Stimulated activated CD8-positive, alpha-beta memory T cell treated with anti-CD3 and anti-CD28 coated beads, Interleukin-12 subunit alpha, Interleukin-12 subunit beta, amount 100 ng/mL, for 24 hours (primary cell): ENCODE data around the gene NR3C2.
"Not testable (repeated sequence)": the region's sequence is repeated elsewhere in the genome, so short reads cannot be mapped to it uniquely, and the experiment has no call there.

ENCODE experiments used
- DNase-seq: peaks from one replicate; pipeline ENCODE4 v3.0.0-alpha.2; 2020; ENCODE audit errors: extremely low read depth

NR3C2 gene

DNA sequence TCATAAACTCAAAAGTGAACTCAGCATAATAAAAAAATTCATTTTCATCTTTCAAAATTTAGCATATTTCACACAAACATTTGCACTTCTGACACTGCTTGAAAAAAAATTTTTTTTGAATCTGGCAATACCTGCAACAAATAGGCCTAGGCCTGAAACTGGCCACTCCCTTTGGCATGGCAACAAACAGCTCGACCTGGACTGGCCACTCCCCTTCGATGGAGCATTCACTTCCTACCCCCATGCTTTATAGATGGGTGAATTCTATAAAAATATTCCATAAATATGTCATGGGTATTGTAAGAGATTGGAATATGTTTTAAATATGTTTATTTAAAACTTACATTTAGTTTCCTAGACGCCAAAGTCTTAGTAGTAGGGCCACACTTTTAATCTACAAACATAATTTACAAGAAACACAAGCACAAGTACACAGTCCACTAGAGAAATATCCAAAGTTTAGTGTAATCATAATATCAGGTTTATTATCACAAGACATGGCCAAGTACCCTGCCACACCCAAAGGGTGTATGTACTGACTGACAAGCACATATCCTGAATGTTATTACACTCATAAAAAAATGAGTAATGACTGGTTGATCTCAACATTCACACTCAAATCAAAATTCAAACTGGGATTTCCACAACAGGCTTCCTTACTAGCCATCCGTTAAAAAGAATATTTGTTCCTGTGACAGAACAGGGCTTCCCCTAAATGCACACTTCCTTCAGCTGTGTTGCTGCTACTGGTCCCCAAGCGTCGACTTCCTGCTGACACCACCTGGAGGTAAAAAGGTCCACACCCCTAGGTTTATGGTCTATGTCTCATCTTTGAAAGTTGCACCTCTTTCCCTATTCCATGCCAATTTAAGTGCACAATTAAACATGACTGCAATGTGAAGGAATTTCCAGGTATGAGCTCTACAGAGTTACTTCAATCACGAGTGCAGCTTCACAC, 271.5 kb downstream of the NR3C2 start:
- no peak for DNase-seq

DNA sequence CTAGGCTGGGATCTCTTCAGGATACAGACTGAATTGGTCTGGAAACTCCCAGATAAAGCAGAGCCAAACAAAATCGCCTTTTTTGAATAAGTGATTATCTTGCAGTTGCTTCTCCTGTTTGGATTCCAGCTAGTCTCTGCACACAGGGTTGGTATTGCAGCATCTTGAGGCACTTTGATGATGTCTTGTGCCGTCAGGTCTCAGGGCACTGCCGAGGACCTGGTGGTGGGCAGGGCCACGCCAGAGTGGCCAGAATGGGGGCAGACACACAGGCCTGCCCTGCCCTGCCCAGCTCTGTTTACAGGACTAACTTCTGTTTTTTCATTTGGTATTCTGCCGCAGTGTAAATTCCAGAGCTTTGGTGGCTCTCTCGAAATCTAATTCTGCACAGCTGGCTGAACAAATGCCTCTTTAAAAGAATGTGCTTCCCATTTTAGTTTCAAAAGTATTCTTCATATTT, 276.1 kb downstream of the NR3C2 start:
- no peak for DNase-seq

DNA sequence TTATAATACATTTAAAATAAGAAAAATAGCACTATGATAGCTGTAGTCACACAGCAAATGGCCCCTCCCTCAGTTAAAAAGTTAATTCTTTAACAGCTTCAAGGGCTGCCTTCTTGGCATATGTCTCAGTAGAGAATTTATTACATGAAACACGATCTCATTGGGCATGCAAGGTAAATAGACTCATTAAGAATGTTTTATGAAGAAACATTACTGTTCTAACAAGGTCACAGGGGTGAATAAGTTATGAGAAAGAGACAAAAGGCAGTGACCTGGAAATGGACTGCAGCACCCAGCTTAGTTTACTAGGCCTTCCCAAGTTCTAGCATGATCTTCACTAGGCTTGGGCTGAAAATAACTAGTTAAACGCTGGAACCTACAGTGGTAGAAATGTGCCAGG, 277.7 kb downstream of the NR3C2 start:
- DNase-seq = no peak

DNA sequence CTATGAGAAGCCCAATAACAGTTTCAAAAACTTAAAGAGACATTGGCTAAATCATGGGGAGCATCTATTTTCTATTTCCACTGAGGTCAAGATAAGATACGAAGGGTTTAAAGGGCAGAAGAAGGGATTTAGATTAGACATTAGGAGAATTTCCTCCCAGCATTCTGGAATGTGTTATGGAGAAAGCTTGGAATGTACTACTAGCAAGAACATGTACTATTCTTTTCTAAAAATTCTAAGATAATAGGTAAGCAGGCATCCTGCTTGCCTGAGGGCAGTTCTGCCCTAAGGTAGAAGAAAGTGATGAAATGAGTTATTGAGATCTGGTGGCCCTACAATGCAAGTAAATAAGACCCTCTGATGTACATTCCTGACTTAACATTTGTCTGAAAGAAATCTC, 279.2 kb downstream of the NR3C2 start:
- DNase-seq = no peak

DNA sequence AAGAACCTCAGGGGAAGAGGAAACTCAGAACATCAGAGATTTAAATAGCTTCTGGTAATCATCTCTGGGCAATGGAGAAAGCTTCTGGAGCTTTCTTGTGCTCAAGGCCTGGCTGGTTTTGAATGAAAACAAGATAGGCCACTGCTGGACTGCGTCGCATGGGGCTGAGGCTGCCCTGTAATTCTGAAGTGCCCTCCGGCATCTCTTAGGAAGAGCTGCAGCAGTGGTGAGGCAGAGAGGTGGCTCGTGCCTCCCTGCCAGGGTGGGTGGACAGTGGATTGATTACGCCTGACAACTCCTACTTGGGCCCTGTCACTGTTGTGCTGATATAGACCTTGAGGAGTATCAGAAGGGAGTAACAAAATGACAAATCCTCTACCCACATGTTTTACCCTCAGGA, 279.7 kb downstream of the NR3C2 start:
- DNase-seq = no peak

DNA sequence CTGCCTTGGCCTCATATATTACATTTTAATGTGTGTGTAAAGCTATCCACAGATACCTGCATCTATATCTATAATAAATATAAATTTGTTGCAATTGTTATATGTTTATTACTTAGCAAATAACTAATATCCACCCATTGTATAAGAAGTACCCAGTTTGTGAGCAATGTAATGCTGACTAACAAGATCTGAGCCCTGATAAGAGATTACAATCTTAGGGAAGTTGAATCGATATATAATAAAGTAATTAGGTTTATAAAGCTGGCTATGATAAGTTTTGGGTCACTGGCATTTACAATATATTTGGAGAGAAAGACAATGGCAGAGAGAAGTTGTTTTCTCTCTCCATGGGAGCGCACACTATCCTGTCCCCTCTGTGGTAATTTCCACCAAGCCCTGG, 280.6 kb downstream of the NR3C2 start:
- no peak for DNase-seq

DNA sequence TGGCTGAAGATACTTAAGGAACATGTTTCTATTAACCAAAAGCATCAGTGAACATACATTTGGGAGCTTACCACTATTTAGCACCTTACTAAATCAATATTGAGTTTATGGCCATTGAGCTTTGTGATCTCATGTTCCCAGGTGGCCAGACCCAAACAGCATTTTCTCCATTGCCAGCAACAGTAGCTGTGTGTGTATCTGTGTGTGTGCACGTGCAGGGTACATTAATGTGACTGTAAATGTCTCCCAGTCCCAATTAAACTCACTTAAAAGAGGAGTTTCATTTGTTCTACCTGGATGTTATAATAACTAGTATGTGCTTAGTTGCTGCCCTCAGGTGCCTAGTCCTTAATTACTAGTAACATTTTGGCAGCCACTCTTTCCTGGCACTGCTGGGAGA, 282.4 kb downstream of the NR3C2 start:
- no peak for DNase-seq

DNA sequence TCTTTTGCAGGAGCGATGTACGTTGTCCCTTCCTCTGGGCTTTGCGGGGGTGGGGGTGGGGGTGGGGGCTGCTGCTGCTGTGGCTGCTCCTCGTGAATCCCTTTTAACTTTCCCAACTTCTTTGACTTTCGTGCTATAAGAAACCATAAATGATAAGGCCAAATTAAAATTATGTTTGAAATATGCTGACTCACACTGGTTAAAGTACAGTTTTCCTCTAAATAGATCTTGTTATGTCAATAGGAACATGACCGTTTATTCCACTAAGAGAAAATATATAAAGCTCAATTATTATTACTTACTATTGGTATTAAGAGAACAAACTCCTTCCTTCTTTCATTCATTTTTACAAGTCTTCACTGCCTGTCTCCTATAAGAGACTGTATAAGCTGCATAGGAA, 287.4 kb downstream of the NR3C2 start:
- DNase-seq = no peak

DNA sequence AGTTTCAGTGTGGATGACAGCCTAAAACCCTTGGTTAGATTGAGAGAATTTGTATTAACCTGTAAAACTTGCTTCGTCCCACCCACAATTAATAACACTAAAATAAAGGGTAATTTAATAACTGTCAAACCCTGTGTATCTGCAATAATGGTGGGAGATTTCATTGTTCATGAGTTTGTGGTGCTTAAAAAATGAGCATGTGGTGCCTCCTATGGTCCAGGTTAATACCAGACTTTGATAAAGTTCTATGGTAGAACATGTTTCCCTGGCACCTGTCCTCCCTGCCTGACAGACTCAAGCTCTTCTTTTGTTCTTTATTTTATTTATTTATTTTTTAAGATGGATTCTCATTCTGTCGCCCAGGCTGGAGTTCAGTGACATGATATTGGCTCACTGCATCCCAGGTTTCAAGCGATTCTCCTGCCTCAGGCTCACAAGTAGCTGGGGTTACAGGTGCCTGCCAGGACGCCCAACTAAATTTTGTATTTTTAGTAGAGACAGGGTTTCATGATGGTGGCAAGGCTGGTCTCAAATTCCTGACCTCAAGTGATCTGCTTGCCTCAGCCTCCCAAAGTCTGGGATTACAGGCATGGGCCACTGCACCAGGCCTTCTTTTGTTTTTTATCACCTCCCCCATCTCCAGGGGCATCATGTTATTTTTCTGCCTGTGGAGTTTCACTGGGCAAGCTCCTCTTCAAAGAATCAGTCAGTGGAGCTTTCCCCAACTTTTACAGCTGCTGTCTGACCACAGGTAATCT, 289.2 kb downstream of the NR3C2 start:
- no peak for DNase-seq

DNA sequence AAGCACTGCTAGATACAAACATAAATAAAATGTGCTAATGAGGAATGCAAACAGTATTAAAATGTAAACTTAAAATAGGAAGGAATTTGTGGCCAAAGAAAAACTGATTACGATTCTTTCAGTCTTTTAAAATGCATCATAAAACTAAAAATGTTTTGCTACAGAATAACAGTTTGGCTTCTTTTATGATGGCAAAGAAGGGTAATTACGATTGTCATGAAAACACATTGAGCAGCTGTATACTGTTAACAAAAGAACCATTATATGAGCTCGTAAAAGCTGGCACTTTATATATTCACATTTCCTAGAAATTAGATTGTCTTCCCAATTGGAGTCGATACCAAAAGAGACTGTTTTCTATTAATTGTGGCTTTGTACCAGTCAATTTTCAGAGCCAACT, 290.4 kb downstream of the NR3C2 start:
- DNase-seq = no peak

DNA sequence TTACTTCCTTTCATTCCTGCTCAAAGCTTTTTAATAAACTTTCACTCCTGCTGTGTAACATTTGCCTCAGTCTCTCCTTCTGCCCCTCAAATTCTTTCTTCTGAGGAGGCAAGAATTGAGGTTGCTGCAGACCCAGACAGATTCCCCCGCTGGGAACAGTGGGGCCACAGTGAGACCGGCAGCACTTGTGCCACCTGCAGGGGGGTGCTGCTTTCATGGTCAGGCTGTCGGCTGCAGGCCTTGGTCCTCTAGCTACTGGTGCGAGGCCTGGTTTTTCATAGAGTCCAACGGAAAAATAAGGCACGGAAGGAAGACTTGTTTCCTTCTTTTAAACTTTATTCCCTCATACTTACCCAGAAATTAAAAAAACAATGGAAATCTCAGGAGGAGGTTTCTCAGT, 296.7 kb downstream of the NR3C2 start:
- no peak for DNase-seq

DNA sequence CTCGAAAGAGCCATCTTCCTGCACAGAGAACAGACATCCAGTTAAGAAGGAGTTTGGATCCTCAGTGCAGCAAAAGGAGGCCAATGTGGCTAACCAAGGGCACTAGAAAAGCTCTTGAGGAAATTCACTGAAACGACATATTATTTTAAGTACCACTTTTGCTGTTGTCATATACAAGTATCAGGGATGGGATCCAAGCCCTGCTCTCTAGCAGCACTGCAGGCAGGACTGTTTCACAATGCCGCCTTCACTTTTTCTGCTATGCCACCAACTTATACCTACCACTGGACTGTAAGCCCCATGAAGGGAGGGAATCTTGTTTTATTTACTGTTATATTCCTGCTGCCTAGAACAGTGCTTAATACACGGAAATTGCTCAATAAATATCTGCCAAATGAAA, 299.0 kb downstream of the NR3C2 start:
- DNase-seq = no peak

DNA sequence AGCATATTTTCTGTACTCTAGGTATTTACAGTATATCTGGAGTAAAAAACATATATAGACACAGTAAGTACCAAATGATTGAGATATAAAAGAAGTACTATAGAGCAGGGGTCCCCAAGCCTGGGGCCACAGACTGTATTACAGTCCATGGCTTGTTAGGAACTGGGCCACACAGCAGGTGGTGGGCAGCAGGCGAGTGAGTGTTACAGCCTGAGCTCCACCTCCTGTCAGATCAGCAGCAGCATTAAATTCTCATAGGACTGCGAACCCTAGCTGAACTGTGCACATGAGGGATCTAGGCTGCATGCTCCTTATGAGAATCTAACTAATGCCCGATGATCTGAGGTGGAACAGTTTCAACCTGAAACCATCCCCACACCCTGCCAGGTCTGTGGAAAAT, 300.7 kb downstream of the NR3C2 start:
- no peak for DNase-seq

DNA sequence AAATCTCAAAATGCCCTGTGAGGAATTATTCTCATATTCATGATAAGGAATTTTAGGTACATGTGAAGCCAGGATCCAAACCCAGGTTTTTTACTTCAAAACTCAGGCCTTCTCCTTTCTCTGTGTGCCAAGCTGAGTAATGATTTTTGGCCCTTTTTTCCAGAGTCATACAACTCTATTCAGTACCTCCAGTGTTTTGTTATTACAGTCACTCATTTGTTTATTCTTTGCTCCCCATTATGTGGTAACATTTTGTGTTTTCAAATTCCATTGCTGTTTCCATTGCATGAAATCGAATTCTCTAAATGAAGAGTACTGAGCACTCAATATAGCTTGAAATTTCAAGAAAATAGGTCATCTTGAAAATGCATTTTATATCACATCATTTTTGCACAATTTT, 315.4 kb downstream of the NR3C2 start:
- no peak for DNase-seq

DNA sequence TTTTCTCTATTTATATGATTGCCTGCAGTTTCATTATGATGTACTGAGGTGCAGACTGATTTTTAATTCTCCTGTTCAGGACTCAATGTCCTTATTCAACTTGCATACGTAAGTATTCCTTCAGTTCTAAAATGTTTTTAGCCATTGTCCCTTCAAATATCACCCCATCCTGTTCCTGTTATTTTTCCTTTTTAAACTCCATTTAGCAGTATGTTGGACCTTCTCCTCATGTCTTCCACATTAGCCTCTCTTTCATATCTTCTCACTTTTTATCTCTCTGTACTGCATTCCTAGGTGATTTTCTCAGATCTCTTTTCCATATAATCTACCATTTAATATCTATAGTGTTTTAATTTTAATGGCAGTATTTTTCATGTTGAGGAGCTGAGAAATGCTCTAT, 317.7 kb downstream of the NR3C2 start:
- DNase-seq = no peak

DNA sequence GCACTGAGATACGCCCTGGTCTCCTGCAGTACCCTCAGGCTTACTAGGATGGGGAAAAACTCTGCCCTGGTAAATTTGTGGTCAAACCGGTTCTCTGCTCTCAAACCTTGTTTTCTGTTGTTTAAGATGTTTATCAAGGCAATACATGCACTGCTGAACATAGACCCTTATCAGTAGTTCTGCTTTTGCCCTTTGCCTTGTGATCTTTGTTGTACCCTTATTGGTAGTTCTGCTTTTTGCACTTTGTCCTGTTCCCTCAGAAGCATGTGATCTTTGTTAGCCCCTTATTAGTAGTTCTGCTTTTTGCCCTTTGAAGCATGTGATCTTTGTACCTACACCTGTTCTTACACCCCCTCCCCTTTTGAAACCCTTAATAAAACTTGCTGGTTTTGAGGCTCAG, 319.1 kb downstream of the NR3C2 start:
- DNase-seq = not testable (repeated sequence)

DNA sequence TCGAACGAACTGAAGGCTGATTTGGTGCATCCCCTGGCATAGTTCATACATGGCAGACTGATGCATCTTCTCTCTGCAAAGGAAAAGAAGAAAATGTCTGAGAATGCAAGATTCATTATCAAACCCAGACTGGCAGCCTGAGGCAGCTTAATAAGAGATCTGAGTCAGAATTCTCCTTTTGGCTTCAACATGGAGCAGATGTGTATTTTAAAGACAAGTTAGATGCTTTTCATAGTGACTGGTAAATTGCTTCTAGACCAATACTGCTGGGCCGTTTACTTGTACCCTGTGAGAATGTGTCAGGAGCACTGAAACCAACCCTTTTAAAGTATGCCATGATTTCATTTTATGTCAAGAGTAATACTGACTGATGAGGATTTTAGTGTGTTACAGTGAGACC, 322.0 kb downstream of the NR3C2 start:
- no peak for DNase-seq

DNA sequence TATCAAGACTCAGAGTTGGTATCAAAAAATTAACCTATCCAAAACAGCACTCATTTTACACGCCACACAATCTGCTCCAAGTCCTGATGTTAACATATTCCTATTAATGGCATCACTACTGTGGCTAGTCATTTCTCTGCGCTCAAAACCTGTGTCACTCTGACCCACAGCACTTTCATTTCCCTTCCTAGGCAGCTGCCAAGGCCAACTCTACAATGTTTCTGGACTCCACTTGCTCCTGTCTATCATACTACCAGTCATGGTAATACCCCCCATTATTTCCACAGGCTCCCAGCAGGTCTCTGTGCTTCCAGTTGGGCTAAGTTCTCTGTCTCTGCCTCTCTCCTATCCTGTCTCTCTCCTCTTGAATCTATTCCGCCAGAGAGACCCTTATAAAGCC, 323.6 kb downstream of the NR3C2 start:
- DNase-seq = no peak

DNA sequence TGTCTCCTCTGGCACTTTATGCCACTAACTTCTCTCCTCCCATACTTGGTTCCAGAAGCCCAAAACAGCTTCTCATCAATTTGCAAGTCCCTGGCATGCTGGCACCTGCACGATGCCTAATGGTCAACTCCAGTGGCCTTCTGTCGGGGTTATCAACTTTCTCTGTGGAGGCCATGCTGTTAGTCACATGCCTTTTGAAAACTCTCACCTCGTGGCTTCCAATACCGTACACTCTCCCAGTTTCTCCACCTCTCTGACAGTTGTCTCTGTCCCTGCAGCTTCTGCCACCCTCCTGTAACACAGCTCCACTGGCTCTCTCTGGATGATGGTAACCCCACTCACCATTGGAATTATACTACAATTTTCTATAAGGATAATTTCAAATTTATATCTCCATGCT, 324.0 kb downstream of the NR3C2 start:
- no peak for DNase-seq

DNA sequence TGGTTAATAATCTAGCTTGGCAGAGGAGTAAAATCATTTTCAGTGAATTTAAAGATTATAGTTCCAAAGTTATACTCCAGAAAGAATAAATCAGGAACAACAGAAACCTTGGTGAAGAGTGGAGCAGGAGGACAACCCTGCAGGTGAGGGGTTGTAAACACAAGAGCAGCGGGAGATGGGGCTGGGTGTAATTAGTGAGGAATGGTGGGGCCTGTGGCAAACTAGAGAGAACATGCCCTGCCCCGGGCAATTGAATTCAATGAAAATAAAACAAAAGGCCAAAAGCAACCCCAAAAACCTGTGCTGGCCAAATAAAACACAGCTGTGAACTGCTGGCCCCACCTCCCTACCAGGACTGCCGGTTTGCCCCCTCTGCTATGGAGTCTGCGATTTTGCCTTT, 325.2 kb downstream of the NR3C2 start:
- DNase-seq = no peak

DNA sequence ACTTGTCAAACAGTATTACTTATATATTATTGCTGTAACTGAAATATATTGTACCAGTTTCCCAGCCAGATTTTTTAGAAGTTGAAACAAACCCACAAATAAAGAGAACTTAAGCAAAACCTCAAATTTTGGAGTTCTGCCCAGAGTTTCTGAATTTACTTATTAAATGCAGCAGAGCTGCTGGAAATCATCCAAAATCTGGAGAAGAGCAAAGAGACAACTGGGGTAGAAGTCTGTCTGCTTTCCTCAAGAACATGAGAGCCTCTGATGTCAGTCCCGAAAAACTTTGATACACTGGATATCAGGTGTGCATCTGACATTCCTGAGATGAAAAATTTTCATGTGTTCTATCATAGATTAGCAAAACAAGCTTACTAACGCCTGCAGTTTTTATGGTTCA, 325.9 kb downstream of the NR3C2 start:
- DNase-seq = no peak

DNA sequence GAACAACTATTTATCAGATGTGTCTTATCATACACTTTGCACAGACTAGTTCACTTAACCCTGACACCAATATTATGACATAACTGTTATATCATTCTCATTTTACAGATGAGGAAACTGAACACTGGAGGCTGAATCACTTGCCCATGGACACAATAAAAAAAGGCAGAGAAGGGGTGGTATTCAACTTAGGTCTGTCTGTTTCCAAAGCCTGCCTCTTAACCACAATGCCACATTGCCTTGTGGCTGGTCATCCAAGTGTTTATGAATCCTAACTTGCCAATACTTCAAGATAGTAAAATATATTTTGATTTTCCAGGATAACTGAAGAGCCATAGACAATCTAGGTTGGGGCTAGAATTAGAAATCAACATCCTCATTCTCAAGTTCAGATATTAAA, 327.8 kb downstream of the NR3C2 start:
- no peak for DNase-seq
